ENCODE results near the gene APBA3. TPM values are rescaled to one million over a fixed set of nuclear protein-coding genes. Genes with fewer than 3 reads are reported as not detected.

APBA3 gene
- polyA plus RNA-seq, 2 of the 4 experiments (the other 2 are of a cell fraction): 5.5 to 10.0 TPM

- Histone ChIP-seq H3K4me1 (peaks cover 35% of the 10 kb centered on the region), H3K9me3 (no peaks in the 10 kb centered on the region), H3K4me3 (peak overlapping the region; percentile 38), H3K27ac (peak overlapping the region; percentile 51 to 77; a peak in 4 of 6 replicates), H3K4me2 (peak overlapping the region; percentile 89)
- TF ChIP-seq EHF (CRISPR knock-in tag; IDR thresholded peaks at IDR 0.05) (no peak), RCOR1 (IDR thresholded peaks at IDR 0.05; ENCODE audit: low read depth, low read length) (no peak), NFE2L2 (conservative IDR thresholded peaks at IDR 0.05; ENCODE audit: low read length) (no peak), KDM1A (IDR thresholded peaks at IDR 0.05; ENCODE audit: low read depth) (no peak), ZC3H11A (IDR thresholded peaks at IDR 0.05) (no peak), KDM5A (IDR thresholded peaks at IDR 0.05) (no peak), JUN (IDR thresholded peaks at IDR 0.05) (no peak), RNF2 (IDR thresholded peaks at IDR 0.05; ENCODE audit: borderline replicate concordance, low read depth) (no peak), MYC (IDR thresholded peaks at IDR 0.05; ENCODE audit: borderline replicate concordance, low read length) (no peak), MAZ (IDR thresholded peaks at IDR 0.05; ENCODE audit: borderline replicate concordance, low read depth, low read length) (no peak), CBX2 (IDR thresholded peaks at IDR 0.05; ENCODE audit: borderline replicate concordance, low read depth) (no peak), USF2 (IDR thresholded peaks at IDR 0.05) (no peak), POLR2A (IDR thresholded peaks at IDR 0.05; ENCODE audit: low read length) (no peak)
- TF ChIP-seq, protein P1, sequence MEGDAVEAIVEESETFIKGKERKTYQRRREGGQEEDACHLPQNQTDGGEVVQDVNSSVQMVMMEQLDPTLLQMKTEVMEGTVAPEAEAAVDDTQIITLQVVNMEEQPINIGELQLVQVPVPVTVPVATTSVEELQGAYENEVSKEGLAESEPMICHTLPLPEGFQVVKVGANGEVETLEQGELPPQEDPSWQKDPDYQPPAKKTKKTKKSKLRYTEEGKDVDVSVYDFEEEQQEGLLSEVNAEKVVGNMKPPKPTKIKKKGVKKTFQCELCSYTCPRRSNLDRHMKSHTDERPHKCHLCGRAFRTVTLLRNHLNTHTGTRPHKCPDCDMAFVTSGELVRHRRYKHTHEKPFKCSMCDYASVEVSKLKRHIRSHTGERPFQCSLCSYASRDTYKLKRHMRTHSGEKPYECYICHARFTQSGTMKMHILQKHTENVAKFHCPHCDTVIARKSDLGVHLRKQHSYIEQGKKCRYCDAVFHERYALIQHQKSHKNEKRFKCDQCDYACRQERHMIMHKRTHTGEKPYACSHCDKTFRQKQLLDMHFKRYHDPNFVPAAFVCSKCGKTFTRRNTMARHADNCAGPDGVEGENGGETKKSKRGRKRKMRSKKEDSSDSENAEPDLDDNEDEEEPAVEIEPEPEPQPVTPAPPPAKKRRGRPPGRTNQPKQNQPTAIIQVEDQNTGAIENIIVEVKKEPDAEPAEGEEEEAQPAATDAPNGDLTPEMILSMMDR (IDR thresholded peaks at IDR 0.05): no peak
- TF ChIP-seq, protein P2, sequence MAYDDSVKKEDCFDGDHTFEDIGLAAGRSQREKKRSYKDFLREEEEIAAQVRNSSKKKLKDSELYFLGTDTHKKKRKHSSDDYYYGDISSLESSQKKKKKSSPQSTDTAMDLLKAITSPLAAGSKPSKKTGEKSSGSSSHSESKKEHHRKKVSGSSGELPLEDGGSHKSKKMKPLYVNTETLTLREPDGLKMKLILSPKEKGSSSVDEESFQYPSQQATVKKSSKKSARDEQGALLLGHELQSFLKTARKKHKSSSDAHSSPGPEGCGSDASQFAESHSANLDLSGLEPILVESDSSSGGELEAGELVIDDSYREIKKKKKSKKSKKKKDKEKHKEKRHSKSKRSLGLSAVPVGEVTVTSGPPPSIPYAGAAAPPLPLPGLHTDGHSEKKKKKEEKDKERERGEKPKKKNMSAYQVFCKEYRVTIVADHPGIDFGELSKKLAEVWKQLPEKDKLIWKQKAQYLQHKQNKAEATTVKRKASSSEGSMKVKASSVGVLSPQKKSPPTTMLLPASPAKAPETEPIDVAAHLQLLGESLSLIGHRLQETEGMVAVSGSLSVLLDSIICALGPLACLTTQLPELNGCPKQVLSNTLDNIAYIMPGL (CRISPR knock-in tag; IDR thresholded peaks at IDR 0.05; ENCODE audit: borderline replicate concordance): no peak
- TF ChIP-seq, protein P3, sequence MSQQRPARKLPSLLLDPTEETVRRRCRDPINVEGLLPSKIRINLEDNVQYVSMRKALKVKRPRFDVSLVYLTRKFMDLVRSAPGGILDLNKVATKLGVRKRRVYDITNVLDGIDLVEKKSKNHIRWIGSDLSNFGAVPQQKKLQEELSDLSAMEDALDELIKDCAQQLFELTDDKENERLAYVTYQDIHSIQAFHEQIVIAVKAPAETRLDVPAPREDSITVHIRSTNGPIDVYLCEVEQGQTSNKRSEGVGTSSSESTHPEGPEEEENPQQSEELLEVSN (IDR thresholded peaks at IDR 0.05; ENCODE audit: borderline replicate concordance, low read depth): no peak
- DNase-seq (ENCODE audit: low read depth in 1 of 2, low spot score in 1 of 2) (no peak), FAIRE-seq (no peak), ATAC-seq (no peak)
- ChIA-PET CTCF (interaction anchor here (0.9 to 1.1 kb wide), 2 partner anchors 9 to 15 kb away, joined by 3 read pairs; no protein-coding TSS in a partner anchor), POLR2A (no interaction called here)
- 50% methylated on average over 22 of the region's 26 CpGs for WGBS (ENCODE audit: missing lambda C conversion rate)
These were observed 39.5 kb downstream of the APBA3 start for GRCh38 chr19:3721887-3722442.

- CTCF ChIA-PET: interaction anchor here (0.9 to 7.5 kb wide), 5 partner anchors 10 to 55 kb away, joined by 3 to 57 read pairs (median 11); partner anchors contain the start of genes PIP5K1C and TJP3
- H3K27ac ChIP-seq: peak overlapping the region; percentile 51 to 77; a peak in 4 of 6 replicates
- TF ChIP-seq RAD21 (conservative IDR thresholded peaks at IDR 0.05 in 1 of 2, IDR thresholded peaks at IDR 0.05 in 1 of 2) (no peak), CHD4 (IDR thresholded peaks at IDR 0.05; ENCODE audit: borderline replicate concordance) (peak; percentile 90; the same call in 1 of the 2 replicates), MYC (IDR thresholded peaks at IDR 0.05; ENCODE audit: borderline replicate concordance, low read length) (no peak), FOSB (CRISPR knock-in tag; IDR thresholded peaks at IDR 0.05) (no peak), EHF (CRISPR knock-in tag; IDR thresholded peaks at IDR 0.05) (no peak), JUN (IDR thresholded peaks at IDR 0.05) (peak in 1 of 2 experiments; percentile 63; a peak in 2 of 5 replicates), EP300 (IDR thresholded peaks at IDR 0.05) (no peak), FOXS1 (CRISPR knock-in tag; IDR thresholded peaks at IDR 0.05) (no peak), RNF2 (IDR thresholded peaks at IDR 0.05; ENCODE audit: borderline replicate concordance, low read depth) (no peak), ZNF302 (CRISPR knock-in tag; IDR thresholded peaks at IDR 0.05) (no peak), TP53 (CRISPR knock-in tag; IDR thresholded peaks at IDR 0.05) (no peak), FOSL2 (IDR thresholded peaks at IDR 0.05) (no peak), FOSL2 (CRISPR knock-in tag; IDR thresholded peaks at IDR 0.05) (0 out of 2 replicates have a peak, but pooled peaks have one; percentile 16), POLR2A (IDR thresholded peaks at IDR 0.05; ENCODE audit: low read length) (no peak), JUNB (IDR thresholded peaks at IDR 0.05) (no peak), ZSCAN20 (CRISPR knock-in tag; IDR thresholded peaks at IDR 0.05) (no peak), CHD2 (IDR thresholded peaks at IDR 0.05; ENCODE audit: low read length, partially characterized antibody) (no peak), CBX2 (IDR thresholded peaks at IDR 0.05; ENCODE audit: borderline replicate concordance, low read depth) (no peak)
- TF ChIP-seq, protein P4, sequence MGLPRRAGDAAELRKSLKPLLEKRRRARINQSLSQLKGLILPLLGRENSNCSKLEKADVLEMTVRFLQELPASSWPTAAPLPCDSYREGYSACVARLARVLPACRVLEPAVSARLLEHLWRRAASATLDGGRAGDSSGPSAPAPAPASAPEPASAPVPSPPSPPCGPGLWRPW (IDR thresholded peaks at IDR 0.05): no peak
These were observed 40.2 kb downstream of the APBA3 start for GRCh38 chr19:3721131-3721886.

More at GRCh38 chr19:3721131-3721886, 40.2 kb downstream of the APBA3 start:
- POLR2A ChIA-PET: no interaction called here
- Histone ChIP-seq H3K4me3 (peak overlapping the region; percentile 38), H3K9me3 (no peaks in the 10 kb centered on the region), H3K4me2 (peak overlapping the region; percentile 89), H3K4me1 (peaks cover 35% of the 10 kb centered on the region)
- ATAC-seq: peak; percentile 75 to 78
- 47% methylated on average over 14 of the region's 46 CpGs for WGBS (ENCODE audit: missing lambda C conversion rate)
- peak; percentile 68 to 91 for DNase-seq (ENCODE audit: low read depth in 1 of 2, low spot score in 1 of 2)
- FAIRE-seq: no peak

Data from A549 (cell line).